Gastrocnemius medialis (tissue), 4 donors: Measurements from ENCODE around the gene DRC7.

Experiments used
- CTCF ChIP-seq, 5 experiments: fragments of 450-650 bp in 3 of 5; fragments of 200-600 bp in 2 of 5; sonication (generic) in 2 of 5; IDR thresholded peaks in 4 of 5; conservative IDR thresholded peaks in 1 of 5; 1 replicate in 4 of 5; 2 replicates in 1 of 5; pipeline ENCODE4 v1.5.1; 2016 to 2019; ENCODE audit warnings: antibody characterized with exemption in 5 of 5, mild to moderate bottlenecking in 3 of 5, moderate library complexity in 3 of 5
- POLR2A ChIP-seq, 2 donors: fragments of 450-650 bp; IDR thresholded peaks; one replicate each; pipeline ENCODE4 v1.6.1; 2017; ENCODE audit warnings: antibody characterized with exemption in 2 of 2, mild to moderate bottlenecking in 2 of 2, moderate library complexity in 2 of 2

GRCh38 chr16:57682809-57683635 is 11.6 kb upstream of the DRC7 start:
- no peak for TF ChIP-seq CTCF (IDR thresholded peaks at IDR 0.05 in 4 of 5, conservative IDR thresholded peaks at IDR 0.05 in 1 of 5)
- no peak for TF ChIP-seq POLR2A (IDR thresholded peaks at IDR 0.05)
